HG03064 (cell line): ENCODE results near the gene DMBX1.

Experiments
- ATAC-seq: cut with Tn5 transposase; IDR thresholded peaks from one replicate; pipeline ENCODE4 v1.9.1; 2021; ENCODE audit warnings: low read depth; ENCODE audit not compliant: unreplicated experiment

The DMBX1 gene

DNA sequence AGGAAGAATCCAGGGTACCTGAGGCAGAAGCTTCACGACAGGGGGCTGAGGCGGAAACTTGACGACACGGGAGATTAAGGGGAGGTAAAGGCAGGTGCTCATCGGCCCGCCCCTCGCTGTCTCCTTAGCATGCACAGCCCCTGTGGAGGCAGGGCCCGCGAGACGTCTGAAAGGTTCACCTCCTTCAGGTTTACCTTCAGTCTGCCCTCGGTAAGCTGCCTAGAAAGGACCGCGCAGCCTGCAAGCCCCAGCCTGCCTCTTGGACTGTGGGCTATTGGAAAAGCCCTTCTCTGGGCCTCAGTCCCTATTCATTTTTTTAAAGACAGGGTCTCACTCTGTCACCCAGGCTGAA, 33.3 kb downstream of the DMBX1 start:
- no peak for ATAC-seq

GRCh38 chr1:46523496-46524353, 34.1 kb downstream of the DMBX1 start:
- ATAC-seq: no peak

- no peak for ATAC-seq
Measured at GRCh38 chr1:46524843-46525242, 35.2 kb downstream of the DMBX1 start.

GRCh38 chr1:46525253-46525983, 35.8 kb downstream of the DMBX1 start:
- ATAC-seq: no peak

GRCh38 chr1:46526013-46526690, 36.5 kb downstream of the DMBX1 start:
- no peak for ATAC-seq

GRCh38 chr1:46526691-46527291, 37.2 kb downstream of the DMBX1 start:
- no peak for ATAC-seq

GRCh38 chr1:46527474-46528296, 38.0 kb downstream of the DMBX1 start:
- ATAC-seq: no peak

DNA sequence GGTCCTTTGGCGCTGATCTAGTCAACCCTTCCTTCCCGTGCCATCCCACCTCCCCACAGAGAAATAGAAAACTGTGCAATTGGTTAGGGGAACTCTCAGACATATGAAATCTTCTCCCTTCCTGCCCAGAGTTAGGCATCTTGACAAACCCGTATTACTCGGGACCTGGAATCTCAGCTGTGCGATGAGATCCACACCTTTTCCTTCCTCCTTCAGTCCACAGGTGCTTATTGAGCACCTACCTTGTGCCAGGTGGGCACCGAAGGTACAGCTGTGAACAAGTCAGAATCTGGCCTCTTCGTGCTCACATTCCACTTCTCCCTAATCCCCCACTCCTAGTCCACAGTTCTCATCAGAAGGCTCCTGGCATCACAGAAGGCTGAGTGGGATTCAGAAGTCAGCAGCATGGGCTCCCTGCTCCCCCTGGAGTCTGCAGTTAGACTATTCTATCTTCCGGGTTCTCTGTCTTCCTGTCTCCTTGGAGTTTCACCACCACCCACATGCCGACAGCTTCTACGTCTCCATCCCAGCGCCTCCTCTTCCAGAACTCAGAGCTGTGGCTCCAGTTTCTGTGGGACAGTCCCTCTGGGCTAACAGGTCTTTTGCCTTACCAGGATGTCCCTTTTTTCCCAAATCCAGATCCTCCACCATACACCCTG, 38.8 kb downstream of the DMBX1 start:
- ATAC-seq: no peak

GRCh38 chr1:46529031-46529630, 39.5 kb downstream of the DMBX1 start:
- no peak for ATAC-seq

DNA sequence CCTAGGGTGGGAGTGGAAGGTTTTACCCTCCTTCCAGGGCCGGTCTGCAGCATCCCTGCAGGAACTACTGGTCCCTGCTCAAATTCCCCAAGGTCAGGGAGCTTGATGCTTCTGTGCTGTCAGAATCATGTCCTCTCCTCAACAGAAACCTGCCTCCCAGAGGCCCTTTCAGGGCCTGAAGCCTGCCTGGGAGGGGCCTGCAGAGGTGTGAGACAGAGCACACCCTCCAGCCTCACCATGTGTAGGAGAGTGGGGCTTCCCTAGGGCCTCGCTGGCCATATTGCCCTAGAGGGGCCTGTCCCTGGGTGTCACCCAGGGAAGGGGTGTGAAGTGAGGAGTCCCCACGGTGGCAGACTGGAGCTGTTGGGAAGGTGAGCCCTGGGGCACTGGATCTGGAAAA, 40.7 kb downstream of the DMBX1 start:
- ATAC-seq: no peak

- no peak for ATAC-seq
Measured at GRCh38 chr1:46530791-46531409, 41.3 kb downstream of the DMBX1 start.

- ATAC-seq: no peak
Measured at GRCh38 chr1:46532095-46532494, 42.5 kb downstream of the DMBX1 start.

GRCh38 chr1:46532498-46533178, 43.0 kb downstream of the DMBX1 start:
- ATAC-seq: no peak

- no peak for ATAC-seq
Measured at GRCh38 chr1:46533179-46533864, 43.7 kb downstream of the DMBX1 start.

GRCh38 chr1:46535063-46535462, 45.4 kb downstream of the DMBX1 start:
- ATAC-seq: no peak

DNA sequence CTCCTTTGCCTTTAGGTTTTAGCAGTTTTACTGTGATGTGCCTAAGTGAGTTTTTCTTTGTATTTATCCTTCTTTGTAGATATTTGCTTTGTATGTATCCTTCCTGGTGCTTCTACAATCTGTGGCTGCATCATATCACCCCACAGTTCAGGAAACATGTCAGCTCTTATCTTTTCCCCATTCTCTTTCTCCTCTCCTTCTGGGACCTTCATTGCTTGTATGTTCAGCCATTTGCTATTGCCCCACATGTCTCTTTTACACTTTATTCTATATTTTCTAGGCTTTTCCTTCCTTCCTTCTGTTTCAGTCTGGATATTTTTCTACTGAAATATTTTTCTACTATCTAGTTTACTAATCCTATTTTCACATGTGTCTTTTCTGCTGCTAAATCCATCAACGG, 46.9 kb downstream of the DMBX1 start:
- no peak for ATAC-seq

DNA sequence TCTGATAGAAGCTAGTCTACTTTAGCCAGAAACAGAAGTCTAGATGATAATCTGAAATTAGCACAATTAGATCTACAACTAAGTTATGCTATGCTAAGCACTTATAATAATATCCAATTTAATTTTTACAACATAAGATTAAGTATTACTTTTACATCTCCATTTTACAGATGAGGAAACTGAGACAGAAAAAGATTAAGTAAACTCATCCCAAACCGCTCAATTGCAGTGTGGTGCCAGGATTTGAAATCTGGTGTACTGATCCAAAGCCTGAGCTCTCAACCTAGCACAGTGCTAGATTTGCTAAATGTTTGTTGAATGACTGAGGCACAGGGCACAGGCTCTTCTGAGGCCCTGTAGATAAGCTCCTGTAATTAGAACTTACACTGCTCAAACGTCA, 48.0 kb downstream of the DMBX1 start:
- ATAC-seq: no peak

GRCh38 chr1:46538147-46538546, 48.5 kb downstream of the DMBX1 start:
- no peak for ATAC-seq
